Hematopoietic multipotent progenitor cell treated with erythropoietin and hydrocortisone succinate and interleukin-3 and kit ligand, for 8 days (in vitro differentiated cells): ENCODE results near the gene TMED3.

ENCODE experiments used
- DNase-seq: peaks from one replicate; pipeline ENCODE4 v3.0.0-alpha.2; 2015

Gene TMED3

DNA sequence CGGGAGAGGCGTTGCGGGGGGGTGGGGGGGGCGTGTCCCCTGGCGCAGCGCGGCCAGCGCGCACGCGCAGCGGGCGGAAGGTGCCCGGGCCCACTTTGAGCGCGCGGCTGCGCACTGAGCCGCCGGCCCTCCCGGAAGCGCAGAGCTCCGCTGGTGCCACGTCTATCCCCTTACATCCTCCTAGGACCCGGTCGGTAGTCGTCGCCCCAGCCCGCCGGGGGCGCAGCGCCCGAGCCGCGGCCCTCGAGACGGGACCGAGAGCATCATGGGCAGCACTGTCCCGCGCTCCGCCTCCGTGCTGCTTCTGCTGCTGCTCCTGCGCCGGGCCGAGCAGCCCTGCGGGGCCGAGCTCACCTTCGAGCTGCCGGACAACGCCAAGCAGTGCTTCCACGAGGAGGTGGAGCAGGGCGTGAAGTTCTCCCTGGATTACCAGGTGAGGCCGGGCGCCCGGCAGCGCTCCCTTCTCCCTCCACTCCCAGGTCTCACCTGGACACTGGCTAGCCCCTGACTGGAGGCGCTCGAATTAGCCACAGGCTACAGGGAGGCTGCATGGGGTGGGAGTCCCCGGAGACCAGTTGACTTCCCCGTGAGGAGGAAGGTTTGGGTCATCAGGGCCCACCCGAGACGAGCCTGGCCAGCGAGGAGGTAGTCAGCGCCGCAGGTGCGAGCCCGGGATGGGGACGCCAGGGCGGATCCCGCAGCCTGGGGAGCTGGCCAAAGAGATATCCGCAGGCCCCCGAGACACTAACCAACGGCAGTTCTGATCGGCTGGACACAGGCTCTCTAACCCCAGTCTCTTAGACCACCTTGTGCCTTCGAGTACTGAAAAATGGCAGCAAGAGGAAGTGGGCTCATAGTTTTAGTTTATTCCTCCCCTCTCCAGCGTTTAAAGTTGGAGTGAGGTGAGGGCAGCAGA lies at the start of gene TMED3:
Gene TMED3 (plus strand): TSS at position 128 of the 916 bp plus-strand sequence. CDS start 138 bp downstream, at position 266.
- peak; percentile 85 for DNase-seq

GRCh38 chr15:79261836-79262235 lies 49.1 kb upstream of the TMED3 start:
- no peak for DNase-seq

GRCh38 chr15:79265167-79265566 lies 45.7 kb upstream of the TMED3 start:
- DNase-seq = no peak

DNA sequence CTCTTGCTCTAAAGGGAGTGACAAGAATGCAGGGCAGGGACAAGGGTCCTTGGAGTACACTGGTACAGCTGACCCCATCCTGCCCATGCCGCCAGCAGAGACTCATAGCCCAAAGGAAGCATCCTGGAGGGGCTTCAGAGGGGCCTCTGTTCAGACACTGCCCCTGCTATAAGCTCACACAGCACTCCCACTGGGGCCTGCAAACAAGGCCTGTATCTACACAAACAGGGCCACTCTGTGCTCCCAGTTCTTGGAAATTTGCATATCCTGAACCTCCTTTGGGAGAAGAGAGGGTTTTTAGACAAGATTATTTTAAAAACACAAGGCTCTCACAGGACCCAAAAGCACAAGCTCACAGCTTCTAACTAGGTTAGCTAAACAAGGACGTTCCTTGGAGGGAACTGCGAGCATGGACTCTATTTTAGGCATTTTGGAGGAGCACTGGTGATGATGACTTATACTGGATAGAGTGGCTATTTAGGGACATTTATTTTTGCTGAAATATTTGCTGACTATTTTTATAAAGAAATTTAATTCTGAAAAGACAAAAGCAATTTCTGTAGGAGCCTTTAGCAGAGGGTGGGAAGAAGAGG lies 44.8 kb upstream of the TMED3 start:
- no peak for DNase-seq

DNA sequence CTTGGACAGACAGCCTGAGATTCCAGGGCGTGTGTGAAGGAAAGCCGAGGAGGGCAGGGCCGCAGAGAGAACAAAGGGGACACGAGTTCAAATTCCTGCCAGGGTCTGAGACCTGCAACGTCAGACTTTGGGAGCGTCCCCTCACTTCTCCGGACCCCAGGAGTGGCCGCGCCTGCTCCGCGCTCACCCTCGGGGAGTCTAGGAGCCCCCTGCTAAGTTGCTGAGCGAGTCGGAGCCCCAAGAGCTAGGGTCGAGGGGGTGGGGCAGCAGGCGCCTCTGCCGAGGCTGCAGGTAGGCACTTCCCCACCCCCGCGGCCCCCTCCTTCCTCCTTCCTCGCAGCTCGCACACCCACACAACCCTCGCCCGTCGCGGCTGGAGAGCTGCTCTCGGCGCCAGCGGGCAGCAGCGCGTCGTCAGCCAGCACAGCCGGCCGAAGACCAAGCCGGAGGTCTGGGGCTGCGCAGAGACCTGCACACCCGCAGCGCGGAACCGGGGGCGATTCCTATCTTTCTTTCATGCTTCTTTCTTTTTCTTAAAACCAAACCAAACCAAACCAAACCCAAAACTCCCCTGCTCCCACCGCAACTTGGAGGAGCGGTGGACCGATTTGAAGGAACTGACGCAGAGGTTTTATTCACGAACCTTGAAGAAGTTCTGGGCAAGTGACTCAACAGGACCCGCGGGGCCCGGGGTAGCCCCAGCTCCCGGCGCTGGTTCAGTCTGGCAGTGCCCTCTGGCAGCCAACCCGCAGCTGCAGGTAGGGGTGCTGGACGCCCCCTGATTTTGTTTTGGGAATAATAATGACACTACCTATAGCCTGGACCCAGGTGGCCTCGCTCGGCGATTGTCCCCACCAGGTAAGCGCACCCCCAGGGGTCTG lies 28.3 kb upstream of the TMED3 start, which contains the start of gene ANKRD34C:
Gene ANKRD34C (plus strand): TSS at position 352 of the 881 bp plus-strand sequence. CDS start 10,563 bp downstream, outside the sequence.
- DNase-seq = no peak

DNA sequence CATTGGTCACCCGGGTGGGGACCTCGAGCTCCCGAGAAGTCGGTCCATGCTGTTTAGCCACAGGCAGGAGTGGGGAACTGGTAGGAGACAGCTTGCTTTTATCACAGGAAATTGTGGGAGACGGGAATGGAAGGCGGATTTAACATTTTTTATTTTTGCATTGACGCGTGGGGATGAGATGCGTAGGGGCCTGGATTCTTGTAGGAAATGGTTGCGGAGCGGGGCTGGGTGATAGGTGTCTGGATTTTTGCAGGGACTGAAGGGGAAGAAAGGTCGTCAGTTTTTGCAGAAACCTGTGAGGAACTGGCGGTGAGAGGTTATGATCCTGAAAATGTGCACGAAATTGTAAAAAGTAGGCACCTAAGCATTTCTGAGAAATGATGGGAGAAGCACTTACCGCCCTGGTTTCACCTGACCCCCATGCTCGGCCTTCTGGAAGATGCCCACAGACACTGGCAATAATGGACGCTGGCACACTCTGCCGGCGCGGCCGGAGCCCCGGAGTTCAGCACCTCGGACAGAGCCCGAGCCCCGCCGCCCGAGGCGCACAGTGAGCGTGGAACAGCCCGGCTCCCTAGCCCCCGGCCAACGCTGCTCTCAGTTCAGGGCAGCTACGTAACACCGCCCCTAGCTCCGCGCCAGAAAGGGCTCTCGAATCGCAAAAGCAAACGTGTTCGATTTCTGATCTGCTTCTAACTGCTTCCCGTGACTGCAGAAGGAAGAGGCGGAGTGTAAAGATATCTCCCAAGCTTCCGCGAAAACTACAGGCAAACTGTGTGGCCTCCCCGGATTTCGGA lies 27.5 kb upstream of the TMED3 start:
- DNase-seq = peak; percentile 12

- no peak for DNase-seq
Measured at GRCh38 chr15:79290642-79291275, 20.2 kb upstream of the TMED3 start.

- no peak for DNase-seq
Measured at GRCh38 chr15:79292011-79292410, 18.9 kb upstream of the TMED3 start.

- DNase-seq = no peak
Measured at GRCh38 chr15:79294075-79294474, 16.8 kb upstream of the TMED3 start.

GRCh38 chr15:79296583-79296982 lies 14.3 kb upstream of the TMED3 start:
- DNase-seq = peak; percentile 18

DNA sequence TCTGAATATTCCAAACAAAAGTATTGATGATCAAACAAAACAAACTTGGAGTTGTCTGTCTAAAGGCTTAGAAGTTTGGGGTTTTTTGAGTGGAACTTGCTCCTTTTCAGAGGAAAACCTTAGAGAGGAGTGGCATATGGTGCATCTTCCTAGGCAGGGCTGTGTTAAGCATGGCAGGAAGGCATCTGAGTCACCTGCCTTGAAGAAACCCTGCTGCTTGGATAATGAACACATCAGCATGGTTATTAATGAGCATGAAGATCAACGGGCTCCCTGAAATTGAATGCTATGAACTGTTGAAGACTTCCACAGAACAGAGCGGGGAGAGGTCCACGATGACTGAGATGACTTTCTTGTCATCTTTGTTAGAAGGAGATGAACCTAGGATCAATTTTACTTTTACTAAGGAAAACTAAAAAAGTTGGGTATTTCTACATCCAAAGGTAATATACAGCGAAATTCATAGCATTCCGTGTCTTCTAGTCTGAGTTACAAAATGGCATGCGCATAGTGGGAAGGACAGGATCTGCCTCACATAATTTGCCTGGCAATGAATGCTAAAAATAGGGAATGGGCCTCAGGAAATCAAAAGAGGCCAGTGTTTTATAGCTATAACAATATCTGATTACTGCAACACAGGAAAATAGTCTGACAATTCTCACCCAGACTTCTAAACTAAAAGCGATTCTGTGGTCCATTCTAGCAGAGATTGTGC lies 11.6 kb upstream of the TMED3 start:
- DNase-seq = no peak

DNA sequence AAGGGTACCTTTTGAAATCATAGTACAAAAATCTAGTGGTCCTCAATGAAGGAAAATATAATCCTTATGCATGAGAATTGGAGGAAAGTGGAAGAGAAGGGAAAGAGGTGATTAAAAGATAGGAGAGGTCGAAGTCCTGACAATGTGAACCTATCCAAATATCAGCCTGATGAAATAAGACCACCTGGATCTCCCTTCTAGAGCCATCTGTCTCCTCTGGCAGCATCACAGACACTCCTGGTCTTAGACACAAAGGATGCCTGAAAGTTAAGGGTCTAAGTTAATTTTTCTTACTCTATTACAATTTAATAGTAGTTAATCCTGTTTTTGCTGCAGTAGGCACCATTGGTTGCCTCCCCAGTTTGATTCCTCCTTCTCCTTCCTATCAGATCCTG lies 11.1 kb upstream of the TMED3 start:
- DNase-seq = no peak

- DNase-seq = no peak
Measured at GRCh38 chr15:79307251-79307650, 3.7 kb upstream of the TMED3 start.

DNA sequence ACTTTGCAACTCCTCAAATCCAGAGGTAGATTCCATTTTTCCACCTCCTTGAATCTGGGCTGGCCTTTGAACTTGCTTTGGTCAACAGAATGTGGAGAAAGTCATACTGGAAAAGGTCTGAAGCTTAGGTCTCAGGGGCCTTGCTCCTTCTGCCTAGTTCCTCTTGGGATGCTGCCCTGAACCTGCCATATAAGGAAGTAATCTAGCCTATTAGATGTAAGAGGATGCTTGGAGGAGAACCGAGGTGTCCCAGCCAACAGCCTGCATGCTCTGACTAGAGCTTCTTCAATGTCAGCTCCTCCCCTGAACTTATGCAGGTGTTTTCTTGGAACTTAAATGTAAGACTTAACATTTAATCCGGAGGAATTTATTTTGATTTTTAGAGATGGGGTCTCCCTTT lies 2.0 kb upstream of the TMED3 start:
- DNase-seq = no peak

GRCh38 chr15:79310612-79310984 lies 314 bp upstream of the TMED3 start:
- DNase-seq = peak; percentile 55

DNA sequence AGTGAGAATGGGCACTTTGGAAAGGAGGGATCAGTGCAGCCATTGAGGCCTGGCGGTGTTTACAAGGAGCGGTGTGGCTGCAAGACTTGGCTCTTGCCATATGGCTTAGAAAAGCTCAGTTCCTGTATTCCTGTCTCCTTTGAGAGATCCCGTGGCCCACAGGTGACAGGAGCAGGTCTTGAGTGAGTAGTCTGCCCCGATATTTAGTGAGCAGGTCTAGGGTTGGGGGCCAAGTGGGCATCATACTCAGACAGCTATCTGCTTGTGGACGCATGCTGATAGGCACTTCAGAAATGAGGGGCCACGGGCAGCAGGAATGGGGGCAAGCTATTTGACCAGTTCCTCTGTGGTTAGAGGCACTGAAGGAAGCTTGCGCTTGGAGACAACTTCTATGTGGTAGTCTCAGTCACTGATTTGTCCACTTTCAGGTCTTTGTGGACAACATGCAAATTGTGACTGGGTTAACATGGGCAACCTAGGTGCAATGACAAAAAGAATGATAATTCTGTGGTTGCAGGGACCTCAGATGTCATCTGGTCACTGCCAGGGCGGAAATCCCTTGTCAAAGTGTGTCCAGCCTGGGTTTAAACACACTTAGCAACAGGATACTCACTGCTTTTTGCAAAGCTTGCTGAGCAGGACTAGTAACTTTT lies 1.1 kb downstream of the TMED3 start:
- DNase-seq = peak; percentile 12

DNA sequence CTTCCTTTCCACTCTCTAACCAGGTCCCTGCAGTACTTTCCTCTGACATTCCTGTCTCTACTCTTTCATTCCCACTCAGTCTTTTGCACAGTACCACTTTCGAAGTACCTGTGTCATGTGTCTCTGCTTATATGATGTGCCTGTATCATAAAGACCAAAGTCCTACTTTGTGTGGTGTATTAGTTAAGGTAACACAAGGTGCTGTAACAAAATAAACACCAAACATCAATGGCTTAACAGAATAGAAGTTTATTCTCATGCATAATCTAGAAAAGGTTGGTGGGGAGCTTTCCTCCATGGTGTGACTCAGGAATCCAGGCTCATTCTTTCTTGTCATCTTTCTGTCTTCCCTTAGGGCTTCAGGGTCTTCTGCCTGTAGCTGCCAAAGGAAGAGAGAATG lies 3.3 kb downstream of the TMED3 start:
- no peak for DNase-seq

DNA sequence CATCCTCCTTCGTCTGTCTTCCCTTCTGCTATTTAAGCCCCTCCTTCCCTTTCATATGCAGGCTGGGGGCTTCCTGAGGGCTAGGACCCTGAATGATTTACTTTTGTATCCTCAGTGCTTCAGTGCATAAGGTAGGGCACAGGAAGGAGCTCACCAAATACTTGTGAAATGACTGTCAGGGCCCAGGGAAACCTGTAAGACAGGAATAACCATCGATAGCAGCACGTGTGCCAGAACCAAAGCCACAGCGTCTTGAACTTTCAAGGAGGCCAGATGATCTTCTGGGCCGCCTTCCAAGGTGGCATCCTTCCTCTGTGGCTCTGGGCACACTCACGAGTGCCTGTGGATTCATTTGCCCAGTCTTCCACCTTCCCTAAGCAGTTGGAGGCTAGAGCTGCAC lies 3.9 kb downstream of the TMED3 start:
- DNase-seq = no peak

- no peak for DNase-seq
Measured at GRCh38 chr15:79315623-79316328, 4.9 kb downstream of the TMED3 start.

DNA sequence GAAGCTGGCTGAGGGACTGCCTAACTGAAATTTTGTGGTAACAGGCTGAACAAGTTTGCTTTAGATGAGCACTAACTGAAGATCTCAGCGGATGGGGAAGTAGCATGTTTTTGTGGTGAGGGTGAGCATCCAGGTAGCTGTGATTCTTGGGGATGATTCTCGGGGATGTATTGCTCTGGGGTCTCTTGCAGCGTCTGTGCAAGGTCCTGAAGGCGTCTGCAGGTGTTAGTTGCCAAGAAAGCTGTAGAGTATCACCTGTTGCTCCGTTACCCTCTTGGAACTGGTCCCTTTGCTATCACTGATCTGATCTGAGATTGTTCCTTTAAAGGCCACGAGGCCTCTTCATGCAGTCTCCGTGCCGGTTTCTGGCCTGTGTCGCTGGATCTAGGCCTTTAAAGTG lies 6.0 kb downstream of the TMED3 start:
- no peak for DNase-seq
